Astrocyte of the spinal cord (primary cell): ENCODE measurements around the gene CLTCL1.
"Not testable (repeated sequence)": the region's sequence is repeated elsewhere in the genome, so short reads cannot be mapped to it uniquely, and the experiment has no call there.

Source experiments
- DNase-seq: peaks from one replicate; pipeline ENCODE4 v3.0.0; 2011; ENCODE audit warnings: low read depth, low spot score
- H3K4me3 ChIP-seq: 2 replicates; pipeline ENCODE4 v1.5.1; 2011; ENCODE audit warnings: low read depth, mild to moderate bottlenecking, low read length, moderate library complexity
- CTCF ChIP-seq: IDR thresholded peaks from 2 replicates; pipeline ENCODE4 v1.5.1; 2012; ENCODE audit warnings: low read depth, mild to moderate bottlenecking, low read length, inconsistent platforms
- in situ Hi-C: cut with HindIII; loops from 2 replicates; pipeline ENCODE4 v1.10.0; 2017; ENCODE audit warnings: low sequenced_read_pairs

Gene CLTCL1

GRCh38 chr22:19291580-19292457, at the start of gene CLTCL1:
CLTCL1 (minus strand) TSS chr22:19291719; CDS start chr22:19291641, 78 bp downstream.
- H3K4me3 ChIP-seq: peak within 1 kb of the TSS; percentile 63
- peak; percentile 76 for DNase-seq
- in situ Hi-C loops: no loop called here
- no peak for TF ChIP-seq CTCF

DNA sequence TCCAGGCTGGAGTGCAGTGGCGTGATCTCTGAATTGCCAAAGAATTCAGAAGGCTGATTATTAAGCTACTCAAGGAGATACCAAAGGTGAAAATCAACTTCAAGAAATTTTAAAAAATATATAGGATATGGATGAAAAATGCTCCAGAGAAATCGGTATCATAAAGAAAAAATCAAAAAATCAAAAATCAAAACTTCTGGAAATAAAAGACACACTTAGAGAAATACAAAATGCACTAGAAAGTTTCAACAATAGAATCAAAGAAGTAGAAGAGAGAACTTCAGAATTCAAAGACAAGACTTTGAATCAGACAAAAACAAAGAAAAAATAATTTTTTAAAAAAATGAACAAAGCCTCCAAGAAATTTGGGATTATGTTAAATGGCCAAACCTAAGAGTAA, 45.6 kb upstream of the CLTCL1 start:
- TF ChIP-seq CTCF: no peak
- H3K4me3 ChIP-seq: no peak overlapping the region
- DNase-seq: no peak
- in situ Hi-C loops: no loop called here

DNA sequence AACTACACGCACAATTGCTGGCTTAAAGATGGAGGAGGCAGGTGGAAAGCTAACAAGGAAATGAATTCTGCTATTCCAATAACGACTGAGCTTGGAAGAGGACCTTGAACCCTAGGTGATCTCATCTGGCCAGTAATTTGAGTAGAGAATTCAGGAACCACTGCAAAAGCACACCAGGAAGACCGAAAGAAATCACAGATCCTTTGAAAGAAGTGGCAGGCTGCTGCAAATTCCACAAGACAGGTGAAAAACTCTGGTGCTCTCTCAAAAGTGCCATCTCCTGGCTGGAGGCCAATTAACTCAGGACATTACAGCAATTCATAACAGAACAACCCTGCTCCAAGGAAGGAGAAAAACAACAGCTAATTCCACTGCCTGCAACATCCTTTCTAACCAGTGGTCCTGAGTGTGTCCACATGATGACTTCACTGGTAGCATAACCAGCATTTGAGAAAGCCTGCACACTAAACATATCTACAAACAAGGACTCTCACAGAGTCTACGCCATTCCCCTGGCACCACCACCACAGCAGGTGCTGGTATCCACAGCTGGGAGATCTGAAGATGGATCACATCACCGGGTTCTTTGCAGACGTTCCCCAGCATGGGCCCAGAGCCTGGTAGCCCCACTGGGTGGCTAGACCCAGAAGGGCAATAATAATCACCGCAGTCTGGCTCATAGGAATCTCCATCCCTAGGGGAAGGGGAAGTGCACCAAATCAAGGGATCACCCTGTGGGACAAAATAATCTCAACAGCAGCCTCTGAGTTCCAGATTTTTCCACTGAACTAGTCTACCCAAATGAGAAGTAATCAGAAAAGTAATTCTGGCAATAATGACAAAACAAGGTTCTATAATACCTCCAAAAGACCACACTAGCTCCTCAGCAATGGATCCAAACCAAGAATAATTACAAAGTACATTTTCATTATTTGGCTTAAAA, 44.9 kb upstream of the CLTCL1 start:
- TF ChIP-seq CTCF: no peak
- H3K4me3 ChIP-seq: no peak overlapping the region
- no peak for DNase-seq
- in situ Hi-C loops: no loop called here

DNA sequence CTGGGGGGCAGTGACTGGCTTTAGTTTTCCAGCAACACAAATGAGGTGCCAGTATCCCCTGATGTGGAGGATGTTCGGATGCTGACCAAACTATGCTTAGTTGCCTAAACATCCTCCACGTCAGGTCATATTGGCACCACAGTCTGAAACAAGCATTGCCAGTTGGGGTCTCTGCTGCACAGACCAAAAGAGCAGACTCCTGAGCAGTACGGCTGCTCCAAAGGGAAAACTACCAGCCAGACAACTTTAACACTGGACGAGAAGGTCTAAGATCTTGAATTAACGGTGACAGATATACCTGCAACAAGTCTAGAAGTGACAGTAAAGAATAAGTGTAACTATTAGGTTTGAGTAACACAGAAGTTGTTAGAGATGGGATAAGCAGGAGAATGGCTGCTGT, 40.5 kb upstream of the CLTCL1 start:
- in situ Hi-C loops: no loop called here
- no peak for TF ChIP-seq CTCF
- no peak for DNase-seq

GRCh38 chr22:19331474-19331873, 40.0 kb upstream of the CLTCL1 start:
- DNase-seq: no peak
- no peak overlapping the region for H3K4me3 ChIP-seq
- in situ Hi-C loops: no loop called here
- no peak for TF ChIP-seq CTCF

More for the DNA sequence above, 40.5 kb upstream of the CLTCL1 start:
- no peak overlapping the region for H3K4me3 ChIP-seq

DNA sequence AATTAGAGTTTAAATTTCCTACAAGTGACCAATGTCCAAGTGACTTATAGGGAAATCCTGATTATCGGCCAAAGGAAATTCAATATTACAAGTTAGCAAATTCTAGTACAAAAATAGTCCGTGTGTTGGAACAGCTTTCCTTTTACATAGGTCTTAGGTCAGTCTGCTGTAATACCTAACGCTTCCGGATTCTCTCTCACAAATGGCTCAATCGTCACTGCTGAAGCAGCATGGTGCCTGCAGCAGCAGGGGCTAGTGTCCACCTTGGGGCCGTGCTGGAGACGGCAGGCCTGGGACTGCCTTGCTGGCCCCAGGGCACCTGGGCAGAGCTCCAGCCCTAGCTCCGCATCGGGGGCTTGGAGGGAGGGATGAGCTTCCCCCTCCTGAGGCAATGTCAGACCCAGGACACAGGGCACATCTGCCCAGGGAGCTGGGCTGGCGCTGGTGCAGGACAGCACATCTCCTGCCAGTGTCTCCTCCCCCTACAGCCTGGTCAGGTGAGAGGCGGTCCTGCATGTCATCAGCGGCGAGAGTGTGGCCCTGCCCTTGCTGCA, 39.4 kb upstream of the CLTCL1 start:
- in situ Hi-C loops: no loop called here
- TF ChIP-seq CTCF: no peak
- no peak overlapping the region for H3K4me3 ChIP-seq

GRCh38 chr22:19330205-19330604, 38.7 kb upstream of the CLTCL1 start:
- DNase-seq, in situ Hi-C loops, H3K4me3 ChIP-seq: not testable (repeated sequence)

More for the DNA sequence above, 39.4 kb upstream of the CLTCL1 start:
- DNase-seq: no peak
